GM12878 (cell line): ENCODE data around the gene SLC1A2. TPM values are rescaled to one million over a fixed set of nuclear protein-coding genes. Genes with fewer than 3 reads are reported as not detected.

Experiments used
- ATAC-seq: fragments of 200-7000 bp; cut with Tn5 transposase; 3 replicates; pipeline ENCODE4 v1.9.1; 2020; ENCODE audit warnings: mild to moderate bottlenecking, moderate library complexity
- BruUV-seq: library from RNA; stranded (reverse); fragments of 400-500 nt; replicated peaks from 2 replicates; lab custom pipeline; 2021; lab: Mats Ljungman, UMichigan
- CTCF ChIA-PET: fragments of 300-600 bp; sonication (Branson Sonifier 250); formaldehyde crosslinking; extraction: SDS; loops from one replicate; lab custom pipeline; 2021; ENCODE audit warnings: inconsistent platforms; lab: Yijun Ruan, JAX
- POLR2A ChIA-PET: fragments of 350-600 bp; formaldehyde crosslinking; extraction: SDS; loops from one replicate; lab custom pipeline; 2021; ENCODE audit warnings: inconsistent platforms; lab: Charles Lee
- RAD21 ChIA-PET: fragments of 300-600 bp; sonication (Branson Sonifier 250); formaldehyde crosslinking; loops from one replicate; lab custom pipeline; 2023; ENCODE audit warnings: antibody characterized with exemption; ENCODE audit not compliant: unreplicated experiment; lab: Charles Lee
- SMC1A ChIA-PET: fragments of 300-600 bp; sonication (Branson Sonifier 250); formaldehyde crosslinking; loops from one replicate; lab custom pipeline; 2023; ENCODE audit not compliant: unreplicated experiment, uncharacterized antibody; lab: Charles Lee
- DNase-seq: peaks from one replicate; pipeline ENCODE4 v3.0.0-alpha.2; 2011; ENCODE audit warnings: low read depth, low spot score
- FAIRE-seq: peaks from 3 replicates; lab custom pipeline; 2011; peaks lifted over from hg19 to GRCh38; lab: Jason Lieb, UNC
- H2AFZ ChIP-seq: 2 replicates; pipeline ENCODE4 v1.6.0; 2011; ENCODE audit warnings: low read depth, low read length, control low read depth; ENCODE audit not compliant: control insufficient read depth
- H3K27ac ChIP-seq: 2 replicates; pipeline ENCODE4 v1.5.1; 2011; ENCODE audit warnings: control low read depth; ENCODE audit not compliant: control insufficient read depth, insufficient read depth
- H3K27me3 ChIP-seq, 2 experiments: replicated peaks in 1 of 2; 2 replicates each; pipeline versions ENCODE4 v1.6.0 to v1.6.1; 2011; ENCODE audit warnings: low read length in 1 of 2; ENCODE audit not compliant: control insufficient read depth in 2 of 2, insufficient read depth in 2 of 2
- H3K36me3 ChIP-seq, 2 experiments: 2 replicates each; pipeline ENCODE4 v1.5.1; 2011; ENCODE audit warnings: low read length in 1 of 2; ENCODE audit not compliant: control insufficient read depth in 2 of 2, insufficient read depth in 2 of 2
- H3K4me1 ChIP-seq: 2 replicates; pipeline ENCODE4 v1.6.1; 2011; ENCODE audit warnings: mild to moderate bottlenecking, low read length, moderate library complexity, mixed read lengths; ENCODE audit not compliant: control insufficient read depth, insufficient read depth
- H3K4me2 ChIP-seq: 2 replicates; pipeline ENCODE4 v1.6.0; 2011; ENCODE audit warnings: control low read depth; ENCODE audit not compliant: control insufficient read depth, insufficient read depth
- H3K4me3 ChIP-seq: fragments of 200-600 bp; sonication (generic); 2 replicates; pipeline ENCODE4 v1.5.1; 2016
- H3K79me2 ChIP-seq: 2 replicates; pipeline ENCODE4 v1.6.0; 2011; ENCODE audit warnings: low read length; ENCODE audit not compliant: control insufficient read depth, insufficient read depth
- H3K9ac ChIP-seq: 2 replicates; pipeline ENCODE4 v1.8.0; 2011; ENCODE audit warnings: low read length, control low read depth, mixed read lengths; ENCODE audit not compliant: control insufficient read depth, insufficient read depth
- H3K9me3 ChIP-seq: replicated peaks from 3 replicates; pipeline ENCODE4 v1.5.1; 2011; ENCODE audit warnings: mild to moderate bottlenecking, low read length; ENCODE audit not compliant: control insufficient read depth, insufficient read depth
- H4K20me1 ChIP-seq: 2 replicates; pipeline ENCODE4 v1.6.0; 2011; ENCODE audit not compliant: control insufficient read depth, insufficient read depth
- CEBPZ ChIP-seq: fragments of 150-350 bp; IDR thresholded peaks from 2 replicates; pipeline ENCODE4 v1.6.1; 2016; ENCODE audit warnings: low read depth, low read length
- HDAC6 ChIP-seq: fragments of 200-600 bp; sonication (generic); IDR thresholded peaks from one replicate; pipeline ENCODE4 v1.8.0; 2017; ENCODE audit warnings: antibody characterized with exemption; ENCODE audit not compliant: unreplicated experiment
- POLR2AphosphoS2 ChIP-seq: IDR thresholded peaks from 2 replicates; pipeline ENCODE4 v1.6.1; 2011; ENCODE audit warnings: low read depth, mild to moderate bottlenecking, low read length, improper control_type of control experiment, moderate library complexity
- RAD51 ChIP-seq: fragments of 450-650 bp; IDR thresholded peaks from 2 replicates; pipeline ENCODE4 v1.6.1; 2016; ENCODE audit warnings: moderate library complexity, mild to moderate bottlenecking, inconsistent platforms
- RB1 ChIP-seq: fragments of 450-650 bp; formaldehyde crosslinking; IDR thresholded peaks from 2 replicates; pipeline ENCODE4 v1.6.1; 2017; ENCODE audit warnings: mild to moderate bottlenecking, borderline replicate concordance
- TAF1 ChIP-seq: IDR thresholded peaks from 2 replicates; pipeline ENCODE4 v1.6.1; 2011; ENCODE audit warnings: mild to moderate bottlenecking, low read depth, low read length, borderline replicate concordance
- WGBS: methylation state at CpG from one replicate; pipeline ENCODE4 v1.1.6; 2016; ENCODE audit warnings: low lambda C conversion rate; ENCODE audit not compliant: insufficient replicate concordance, insufficient coverage; ENCODE audit errors: missing lambda C conversion rate; 5-methylcytosine and 5-hydroxymethylcytosine counted together
- in situ Hi-C: fragments of 300-500 bp; cut with MboI; formaldehyde crosslinking; loops from 9 replicates; pipeline ENCODE4 v1.14.3; 2018; ENCODE audit warnings: mixed read lengths
- intact Hi-C: fragments of 100-400 bp; cut with micrococcal nuclease; formaldehyde crosslinking; loops from one replicate; pipeline ENCODE4 v1.14.2; 2022; ENCODE audit not compliant: unreplicated experiment
- polyA plus RNA-seq, 11 experiments: library from polyadenylated mRNA; depleted of rRNA in 4 of 11; unstranded in 6 of 11; stranded (reverse) in 5 of 11; fragments of >200 nt; fragmentation: Nextera tagmentation in 4 of 11; fragmentation: Illumina TruSeq in 1 of 11; extraction: Ambion mirVana in 4 of 11; extraction: Trizol in 1 of 11; gene quantifications; 1 replicate in 1 of 11; 2 replicates in 10 of 11; pipeline versions ENCODE4 v1.2.1 to v1.2.3, GENCODE V29; 2011 to 2016; ENCODE audit warnings: inconsistent platforms in 2 of 11, missing spikeins in 2 of 11, low read depth in 1 of 11
- total RNA-seq, 4 experiments: library from RNA; depleted of rRNA in 3 of 4; stranded (reverse); fragments of >200 nt in 3 of 4; fragmentation: Illumina TruSeq in 1 of 4; extraction: Trizol in 1 of 4; gene quantifications; 2 replicates each; pipeline versions ENCODE4 v1.2.1 to v1.2.3, GENCODE V29; 2013 to 2021
- TF ChIP-seq, protein P1 (sequence below): IDR thresholded peaks from 2 replicates; pipeline ENCODE4 v1.6.1; 2011; ENCODE audit warnings: low read depth, mild to moderate bottlenecking, low read length, moderate library complexity, borderline replicate concordance; ENCODE audit errors: extremely low read depth
- TF ChIP-seq, protein P2 (sequence below): fragments of 450-650 bp; IDR thresholded peaks from 2 replicates; pipeline ENCODE4 v1.6.1; 2017; ENCODE audit warnings: antibody characterized with exemption, mild to moderate bottlenecking, moderate library complexity
- TF ChIP-seq, protein P3 (sequence below): fragments of 450-650 bp; IDR thresholded peaks from 2 replicates; pipeline ENCODE4 v1.6.1; 2017; ENCODE audit warnings: mild to moderate bottlenecking, low read depth, inconsistent platforms; ENCODE audit not compliant: poor library complexity, severe bottlenecking

SLC1A2 gene
- total and polyA plus RNA-seq, 10 of the 15 experiments (the other 5 are each of a cell fraction or from before 2014, with no cell fraction given): 0.01 to 0.84 (median 0.22) TPM; not detected in 1

DNA sequence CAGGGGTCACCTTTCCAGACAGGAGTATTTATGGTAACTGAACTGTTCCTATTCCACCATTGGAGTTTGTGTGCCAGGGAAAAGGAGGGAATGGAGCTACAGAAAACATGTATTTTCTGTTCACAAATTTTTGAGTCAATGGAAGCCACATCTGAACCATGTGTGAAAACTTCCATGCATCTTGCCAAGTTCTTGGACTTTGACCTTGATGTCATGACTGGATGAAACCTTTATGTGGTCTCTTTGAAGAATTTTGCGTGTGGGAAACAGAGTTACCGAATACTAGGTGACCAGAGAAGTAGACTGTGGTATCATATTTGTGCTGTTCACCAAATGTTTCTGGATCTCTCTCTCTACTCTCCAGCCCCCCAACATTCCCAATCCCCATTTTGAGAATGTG is 175.6 kb downstream of the SLC1A2 start:
- ChIA-PET CTCF (interaction anchor here (1.1 to 11.7 kb wide), 4 partner anchors 10 to 317 kb away, joined by 3 to 98 read pairs (median 4); no protein-coding TSS in a partner anchor), SMC1A (interaction anchor here (0.6 to 3.2 kb wide), 8 partner anchors 10 to 317 kb away, joined by 3 to 15 read pairs (median 4); no protein-coding TSS in a partner anchor), POLR2A (no interaction called here), RAD21 (no interaction called here)
- no peak for FAIRE-seq
- Histone ChIP-seq H3K36me3 (no peaks in the 10 kb centered on the region), H3K4me1 (peaks cover 9% of the 10 kb centered on the region; the same call in 1 of the 2 replicates), H3K79me2 (no peaks in the 10 kb centered on the region), H3K27me3 (no peaks in the 10 kb centered on the region), H4K20me1 (no peaks in the 10 kb centered on the region)
- TF ChIP-seq TAF1: no peak
- TF ChIP-seq, protein P1, sequence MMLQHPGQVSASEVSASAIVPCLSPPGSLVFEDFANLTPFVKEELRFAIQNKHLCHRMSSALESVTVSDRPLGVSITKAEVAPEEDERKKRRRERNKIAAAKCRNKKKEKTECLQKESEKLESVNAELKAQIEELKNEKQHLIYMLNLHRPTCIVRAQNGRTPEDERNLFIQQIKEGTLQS: no peak
- TF ChIP-seq, protein P2, sequence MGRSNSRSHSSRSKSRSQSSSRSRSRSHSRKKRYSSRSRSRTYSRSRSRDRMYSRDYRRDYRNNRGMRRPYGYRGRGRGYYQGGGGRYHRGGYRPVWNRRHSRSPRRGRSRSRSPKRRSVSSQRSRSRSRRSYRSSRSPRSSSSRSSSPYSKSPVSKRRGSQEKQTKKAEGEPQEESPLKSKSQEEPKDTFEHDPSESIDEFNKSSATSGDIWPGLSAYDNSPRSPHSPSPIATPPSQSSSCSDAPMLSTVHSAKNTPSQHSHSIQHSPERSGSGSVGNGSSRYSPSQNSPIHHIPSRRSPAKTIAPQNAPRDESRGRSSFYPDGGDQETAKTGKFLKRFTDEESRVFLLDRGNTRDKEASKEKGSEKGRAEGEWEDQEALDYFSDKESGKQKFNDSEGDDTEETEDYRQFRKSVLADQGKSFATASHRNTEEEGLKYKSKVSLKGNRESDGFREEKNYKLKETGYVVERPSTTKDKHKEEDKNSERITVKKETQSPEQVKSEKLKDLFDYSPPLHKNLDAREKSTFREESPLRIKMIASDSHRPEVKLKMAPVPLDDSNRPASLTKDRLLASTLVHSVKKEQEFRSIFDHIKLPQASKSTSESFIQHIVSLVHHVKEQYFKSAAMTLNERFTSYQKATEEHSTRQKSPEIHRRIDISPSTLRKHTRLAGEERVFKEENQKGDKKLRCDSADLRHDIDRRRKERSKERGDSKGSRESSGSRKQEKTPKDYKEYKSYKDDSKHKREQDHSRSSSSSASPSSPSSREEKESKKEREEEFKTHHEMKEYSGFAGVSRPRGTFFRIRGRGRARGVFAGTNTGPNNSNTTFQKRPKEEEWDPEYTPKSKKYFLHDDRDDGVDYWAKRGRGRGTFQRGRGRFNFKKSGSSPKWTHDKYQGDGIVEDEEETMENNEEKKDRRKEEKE: no peak
- TF ChIP-seq, protein P3, sequence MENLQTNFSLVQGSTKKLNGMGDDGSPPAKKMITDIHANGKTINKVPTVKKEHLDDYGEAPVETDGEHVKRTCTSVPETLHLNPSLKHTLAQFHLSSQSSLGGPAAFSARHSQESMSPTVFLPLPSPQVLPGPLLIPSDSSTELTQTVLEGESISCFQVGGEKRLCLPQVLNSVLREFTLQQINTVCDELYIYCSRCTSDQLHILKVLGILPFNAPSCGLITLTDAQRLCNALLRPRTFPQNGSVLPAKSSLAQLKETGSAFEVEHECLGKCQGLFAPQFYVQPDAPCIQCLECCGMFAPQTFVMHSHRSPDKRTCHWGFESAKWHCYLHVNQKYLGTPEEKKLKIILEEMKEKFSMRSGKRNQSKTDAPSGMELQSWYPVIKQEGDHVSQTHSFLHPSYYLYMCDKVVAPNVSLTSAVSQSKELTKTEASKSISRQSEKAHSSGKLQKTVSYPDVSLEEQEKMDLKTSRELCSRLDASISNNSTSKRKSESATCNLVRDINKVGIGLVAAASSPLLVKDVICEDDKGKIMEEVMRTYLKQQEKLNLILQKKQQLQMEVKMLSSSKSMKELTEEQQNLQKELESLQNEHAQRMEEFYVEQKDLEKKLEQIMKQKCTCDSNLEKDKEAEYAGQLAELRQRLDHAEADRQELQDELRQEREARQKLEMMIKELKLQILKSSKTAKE: no peak
- TF ChIP-seq RB1: no peak
- no peak for TF ChIP-seq HDAC6
- TF ChIP-seq RAD51: no peak
- no peak for TF ChIP-seq CEBPZ
- TF ChIP-seq POLR2AphosphoS2: no peak
- TF ChIP-seq, all 136 proteins: peak for 0
- no peak overlapping the region for H3K27ac ChIP-seq
- WGBS: 100% methylated on average over 2 of the region's 2 CpGs
- intact Hi-C loops (no loop called here), in situ Hi-C loops (no loop called here)
- DNase-seq (no peak), ATAC-seq (no peak)
- H2AFZ ChIP-seq: no peak overlapping the region
- BruUV-seq: no TSS peak
- H3K4me2 ChIP-seq: no peak overlapping the region
- peaks cover 4% of the 10 kb centered on the region; the same call in 1 of the 3 replicates for H3K9me3 ChIP-seq
- no peak overlapping the region for H3K4me3 ChIP-seq
- H3K9ac ChIP-seq: no peak overlapping the region
